HG02623 (cell line): ENCODE data around the gene GIMAP5.

Source experiments
- ATAC-seq: cut with Tn5 transposase; IDR thresholded peaks from one replicate; pipeline ENCODE4 v1.9.1; 2021; ENCODE audit warnings: moderate library complexity; ENCODE audit not compliant: unreplicated experiment

GIMAP5 gene

DNA sequence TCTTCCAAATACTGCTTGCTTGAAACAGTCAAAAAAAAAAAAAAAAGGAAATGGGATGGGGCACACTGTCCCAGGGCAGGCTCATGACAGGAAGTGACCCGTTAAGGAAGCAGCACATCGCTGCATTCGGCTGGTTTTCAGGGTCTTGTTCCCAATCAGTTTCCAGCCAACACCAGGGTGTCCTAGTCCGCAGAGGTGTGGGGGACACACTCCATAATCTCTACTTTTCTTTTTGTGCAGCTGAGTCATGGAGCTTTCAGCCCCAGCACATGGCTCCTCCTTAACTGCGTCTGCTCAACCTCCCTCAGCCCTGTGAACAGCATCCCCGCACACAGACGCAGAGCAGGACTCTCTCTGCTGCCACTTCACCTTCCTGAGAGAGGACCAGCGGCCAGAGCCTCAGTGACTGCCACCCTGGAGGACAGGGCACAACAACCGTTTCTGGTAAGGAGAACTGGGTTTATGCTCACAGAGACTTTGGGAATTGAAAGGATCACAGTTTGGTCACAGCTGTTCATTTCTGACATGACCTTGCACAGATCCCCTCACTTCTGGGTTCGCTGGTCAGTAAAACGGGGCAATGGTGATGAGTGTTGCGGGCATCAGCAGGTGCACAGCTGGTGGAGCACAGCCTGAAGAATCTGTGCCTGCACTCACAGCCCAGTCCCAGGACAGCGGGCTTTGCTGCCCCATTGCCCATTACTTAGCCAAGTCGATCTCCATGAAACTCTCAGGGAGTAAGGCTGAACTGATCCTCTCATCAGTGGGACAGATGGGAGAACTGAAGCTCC is at the start of gene GIMAP5:
Gene GIMAP5 (plus strand): TSS at position 154 of the 791 bp plus-strand sequence. CDS start 3,467 bp downstream, outside the sequence.
- no peak for ATAC-seq

DNA sequence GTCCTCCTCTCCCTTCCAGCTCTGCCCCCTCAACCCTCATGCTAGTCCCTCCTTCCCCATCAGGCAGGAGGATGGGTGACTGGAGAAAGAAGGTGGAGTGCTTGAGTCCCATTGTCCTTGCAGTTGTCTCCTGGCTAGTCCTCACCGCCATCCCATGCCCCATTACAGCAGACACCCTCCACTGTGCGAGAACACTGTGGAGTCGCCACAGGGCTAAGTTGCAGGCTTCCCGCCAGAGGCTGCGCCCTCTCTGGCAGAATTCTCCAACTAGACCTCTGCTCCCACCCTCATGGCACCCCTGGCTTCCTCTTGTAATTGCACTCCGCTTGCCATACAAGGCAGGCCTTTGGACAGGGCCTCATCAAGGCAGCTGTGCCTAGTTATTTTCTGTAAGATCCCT is 48.6 kb upstream of the GIMAP5 start:
- ATAC-seq: no peak

DNA sequence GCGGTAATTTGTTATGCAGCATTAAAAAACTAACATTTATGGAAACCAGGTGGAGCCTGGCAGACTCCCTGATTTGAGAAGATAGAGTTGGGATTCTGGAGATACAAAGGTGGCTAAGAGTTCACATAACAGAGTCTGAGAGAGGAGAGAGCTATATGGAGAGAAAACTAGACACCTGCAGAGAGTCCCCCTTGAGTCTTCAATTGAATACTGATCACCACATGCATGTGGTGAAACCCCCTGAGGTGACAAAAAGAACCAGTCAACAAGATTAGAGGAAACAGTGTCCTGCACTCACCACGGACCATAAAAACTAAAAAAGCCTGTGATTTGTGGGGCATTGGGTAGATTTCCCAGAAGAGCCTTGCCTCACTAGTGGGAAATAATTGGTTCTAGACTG is 41.6 kb upstream of the GIMAP5 start:
- no peak for ATAC-seq

DNA sequence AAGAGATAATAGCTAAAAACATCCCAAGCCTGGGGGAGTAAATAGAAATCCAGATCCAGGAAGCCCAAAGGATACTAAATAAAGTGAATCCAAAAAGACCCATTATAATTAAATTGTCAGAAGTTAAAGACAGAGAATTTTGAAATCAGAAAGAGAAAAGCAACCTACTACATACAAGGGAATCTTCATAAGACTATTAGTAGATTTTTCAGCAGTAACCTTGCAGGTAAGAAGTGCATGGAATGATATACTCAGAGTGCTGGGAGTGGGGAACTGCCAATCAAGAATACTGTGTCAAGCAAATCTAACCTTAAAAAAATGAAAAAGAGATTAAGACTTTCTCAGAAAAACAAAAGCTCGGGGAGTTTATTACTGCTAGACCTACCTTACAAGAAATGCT is 34.0 kb upstream of the GIMAP5 start:
- no peak for ATAC-seq

DNA sequence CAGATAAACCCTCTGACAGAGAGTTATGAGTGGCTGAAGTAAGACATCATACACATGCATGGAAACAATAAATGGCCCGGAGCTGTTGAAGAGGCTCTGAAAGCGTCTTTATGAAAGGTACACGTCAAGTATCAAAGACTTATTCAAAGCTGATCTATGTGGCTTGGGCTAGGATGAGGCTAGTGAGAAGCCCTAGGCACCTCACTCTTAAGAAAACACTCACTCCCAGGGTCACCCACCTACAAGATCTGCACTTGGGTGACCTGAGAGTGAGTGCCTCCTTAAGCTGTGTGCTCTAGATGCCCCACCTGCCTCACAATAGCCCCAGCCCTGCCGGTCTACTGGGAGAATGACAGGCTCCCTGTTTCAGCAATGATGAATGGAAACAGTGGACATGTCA is 21.9 kb upstream of the GIMAP5 start:
- ATAC-seq: no peak

DNA sequence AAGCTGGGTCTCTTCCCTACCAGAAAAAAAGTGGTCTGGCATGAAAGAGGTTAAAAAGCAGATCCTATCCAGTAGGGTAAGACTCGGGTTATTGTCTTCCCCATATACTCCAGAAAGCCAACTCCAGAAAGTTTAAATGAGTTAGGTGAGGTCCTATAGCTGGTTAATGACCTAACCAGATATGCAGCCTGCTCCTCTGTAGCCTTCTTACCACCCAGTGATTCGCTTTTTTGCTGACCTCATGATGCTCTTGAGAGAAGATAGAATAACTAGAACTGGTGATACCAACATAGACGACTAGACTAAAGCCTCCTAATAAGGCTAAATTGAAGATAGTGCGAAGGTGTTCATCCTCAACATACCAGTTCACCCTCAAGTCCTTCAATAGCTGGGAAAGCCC is 21.5 kb upstream of the GIMAP5 start:
- no peak for ATAC-seq

DNA sequence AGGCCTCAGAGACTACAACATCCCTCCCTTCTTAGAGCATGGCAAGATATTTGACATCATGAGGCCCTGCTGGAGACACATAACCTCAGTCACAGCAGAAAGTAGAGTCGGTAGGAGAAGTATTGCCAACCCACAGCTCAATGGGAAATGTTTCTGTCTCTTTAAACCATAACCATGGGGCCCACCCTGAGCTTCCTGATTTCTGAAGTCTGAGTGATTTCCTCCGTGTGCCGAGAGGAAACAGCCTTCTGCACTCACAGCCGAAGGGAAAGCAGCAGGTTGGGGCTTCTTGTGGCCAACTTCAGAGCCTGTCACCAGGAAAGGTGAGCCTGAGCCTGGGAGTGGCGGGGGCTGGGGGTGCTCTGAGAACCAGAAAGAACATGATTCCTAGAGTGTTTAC is 20.9 kb upstream of the GIMAP5 start, which contains the start of gene GIMAP1:
Gene GIMAP1 (plus strand): TSS at position 246 of the 400 bp plus-strand sequence. CDS start 2,435 bp downstream, outside the sequence.
- peak; percentile 70 for ATAC-seq

DNA sequence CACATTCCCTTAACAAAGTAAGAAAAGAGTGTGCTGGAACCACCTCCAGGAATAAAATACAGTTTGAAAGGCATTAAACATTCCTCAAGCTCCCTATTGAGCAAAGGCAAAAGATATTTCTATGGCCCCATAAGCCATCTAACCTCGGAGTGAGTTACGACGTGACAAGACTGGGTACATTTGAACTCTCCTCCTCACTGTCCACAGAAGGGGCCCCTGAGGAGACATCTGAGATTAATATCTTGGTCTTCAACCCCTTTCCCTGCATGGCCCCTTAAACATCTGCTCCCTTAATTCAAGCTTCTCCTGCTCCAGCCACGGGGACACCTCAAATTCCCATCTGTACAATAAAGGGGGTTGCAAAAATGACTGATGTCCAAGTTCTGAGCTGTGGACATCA is 20.3 kb upstream of the GIMAP5 start:
- ATAC-seq: no peak

DNA sequence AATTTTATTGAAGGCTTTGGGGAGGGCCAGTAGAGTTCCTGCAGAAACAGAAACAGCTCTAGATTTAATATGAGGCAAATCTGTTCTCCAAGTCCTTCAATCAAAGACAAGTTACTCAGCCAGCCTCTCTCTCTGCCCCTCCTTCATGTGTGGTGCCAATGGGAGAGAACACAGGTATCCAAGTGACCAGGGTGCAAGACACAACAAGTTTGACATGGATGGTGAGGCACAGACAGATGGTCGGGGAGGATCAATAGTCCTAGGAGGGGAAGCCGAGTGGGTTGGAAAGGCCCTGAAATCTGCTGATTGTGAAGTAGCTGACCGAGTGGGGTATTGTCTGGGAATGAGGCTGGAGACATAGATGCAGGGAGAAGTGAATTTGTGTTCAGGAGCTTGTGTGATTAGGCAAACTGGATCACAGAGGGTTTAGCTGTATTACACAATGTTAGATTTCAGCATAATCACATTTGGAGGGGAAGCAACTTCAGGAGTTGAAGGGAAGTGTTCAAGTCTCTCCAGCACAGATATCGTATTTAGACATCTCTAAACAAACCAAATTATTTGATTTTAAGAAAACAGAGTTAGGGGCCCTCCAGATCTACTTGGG is 19.3 kb upstream of the GIMAP5 start:
- no peak for ATAC-seq

DNA sequence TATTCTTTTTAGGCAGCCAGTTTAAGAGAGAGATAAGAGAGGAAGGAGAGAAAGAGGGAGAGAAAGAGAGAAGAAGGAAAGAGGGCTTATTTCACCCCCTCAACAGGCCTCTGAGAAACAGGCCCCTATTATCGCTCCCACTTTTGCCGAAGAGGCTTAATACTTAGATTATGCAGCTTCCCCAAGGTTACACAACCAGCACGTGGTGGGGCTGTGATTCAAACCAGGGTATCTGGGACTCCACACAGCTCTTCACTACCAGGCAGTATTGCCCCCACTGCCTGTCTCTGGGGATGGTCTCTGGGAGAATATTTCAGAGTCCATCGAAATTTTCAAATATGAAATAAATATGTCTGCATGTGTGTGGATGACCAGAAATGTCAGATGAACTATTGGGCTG is 17.8 kb upstream of the GIMAP5 start:
- ATAC-seq: no peak

DNA sequence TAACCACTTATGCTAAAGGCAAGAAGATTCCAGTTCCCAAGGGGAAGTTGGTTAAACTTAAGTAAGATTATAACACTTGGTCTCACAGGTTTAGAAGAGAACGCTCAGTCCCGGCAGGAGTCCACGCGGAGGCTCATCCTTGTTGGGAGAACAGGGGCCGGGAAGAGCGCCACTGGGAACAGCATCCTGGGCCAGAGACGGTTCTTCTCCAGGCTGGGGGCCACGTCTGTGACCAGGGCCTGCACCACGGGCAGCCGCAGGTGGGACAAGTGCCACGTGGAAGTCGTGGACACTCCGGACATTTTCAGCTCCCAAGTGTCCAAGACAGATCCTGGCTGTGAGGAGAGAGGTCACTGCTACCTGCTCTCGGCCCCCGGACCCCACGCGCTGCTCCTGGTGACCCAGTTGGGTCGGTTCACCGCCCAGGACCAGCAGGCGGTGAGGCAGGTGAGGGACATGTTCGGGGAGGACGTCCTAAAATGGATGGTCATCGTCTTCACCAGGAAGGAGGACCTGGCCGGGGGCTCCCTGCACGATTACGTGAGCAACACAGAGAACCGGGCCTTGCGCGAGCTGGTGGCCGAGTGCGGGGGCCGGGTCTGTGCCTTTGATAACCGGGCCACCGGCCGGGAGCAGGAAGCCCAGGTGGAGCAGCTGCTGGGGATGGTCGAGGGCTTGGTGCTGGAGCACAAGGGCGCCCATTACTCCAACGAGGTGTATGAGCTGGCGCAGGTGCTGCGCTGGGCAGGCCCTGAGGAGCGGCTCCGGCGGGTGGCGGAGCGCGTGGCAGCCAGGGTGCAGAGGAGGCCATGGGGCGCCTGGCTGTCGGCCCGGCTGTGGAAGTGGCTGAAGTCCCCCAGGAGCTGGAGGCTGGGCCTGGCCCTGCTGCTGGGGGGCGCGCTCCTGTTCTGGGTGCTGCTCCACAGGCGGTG is 17.0 kb upstream of the GIMAP5 start:
- ATAC-seq: no peak

DNA sequence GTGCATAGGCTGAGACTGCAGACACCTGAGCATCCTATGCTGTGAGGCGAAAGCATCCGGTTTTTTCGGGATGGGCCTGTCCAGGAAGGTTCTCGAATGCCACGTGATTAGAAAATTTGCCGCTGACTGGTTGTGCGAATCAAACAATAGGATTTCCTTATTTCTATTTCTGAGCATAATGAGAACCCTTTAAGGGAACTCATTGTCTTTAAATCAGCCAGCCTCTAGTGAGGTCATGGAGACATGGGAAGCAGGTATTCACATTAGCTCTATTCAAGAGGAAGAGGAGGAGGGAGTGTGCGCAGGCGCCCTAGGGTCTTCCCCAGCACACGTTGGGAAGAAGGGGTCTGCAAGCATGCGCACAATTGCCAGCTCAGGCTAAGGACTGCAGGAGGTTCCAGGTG is 15.2 kb upstream of the GIMAP5 start:
- no peak for ATAC-seq

DNA sequence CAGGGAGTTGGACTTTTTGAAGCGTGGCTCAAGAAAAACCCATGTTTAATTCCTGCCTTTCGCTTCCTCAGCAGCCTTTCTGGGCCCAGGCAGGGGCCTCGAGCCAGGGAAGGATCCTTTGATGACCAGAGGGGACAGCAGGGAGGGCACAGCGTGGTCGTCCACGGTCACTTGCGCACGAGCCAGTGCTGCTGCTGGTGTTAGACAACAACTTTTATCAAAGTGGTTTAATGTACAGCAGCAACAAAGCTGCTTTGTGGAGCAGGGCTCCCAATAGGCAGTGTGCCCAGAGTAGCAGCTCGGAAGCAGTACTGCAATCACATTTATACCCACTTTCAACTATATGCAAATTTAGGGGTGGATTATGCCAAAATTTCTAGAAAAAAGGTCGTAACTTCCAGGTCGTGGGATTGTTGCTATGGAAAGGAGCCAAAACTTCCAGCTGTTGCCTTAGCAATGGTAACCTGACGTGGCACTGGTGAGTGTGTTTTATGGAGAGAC is 14.7 kb upstream of the GIMAP5 start:
- ATAC-seq: no peak

DNA sequence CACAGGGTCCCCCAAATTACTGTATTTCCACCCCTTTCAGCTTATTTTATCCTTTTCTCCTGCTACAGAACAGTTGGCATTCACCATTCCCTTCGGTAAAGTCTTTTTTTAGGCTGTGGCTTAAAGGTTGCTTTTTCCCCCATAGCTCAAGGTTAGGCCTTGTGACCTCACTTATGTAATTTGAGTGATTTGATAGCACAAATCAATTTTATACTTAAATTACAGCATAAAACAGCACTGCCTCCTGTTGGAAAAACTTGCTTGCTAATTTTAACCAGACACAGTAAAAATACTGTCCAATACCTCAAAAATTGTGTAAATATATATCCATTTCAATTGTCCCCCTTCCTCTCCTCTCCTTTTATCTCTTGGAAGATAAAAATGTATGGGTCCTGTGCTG is 13.8 kb upstream of the GIMAP5 start:
- no peak for ATAC-seq

DNA sequence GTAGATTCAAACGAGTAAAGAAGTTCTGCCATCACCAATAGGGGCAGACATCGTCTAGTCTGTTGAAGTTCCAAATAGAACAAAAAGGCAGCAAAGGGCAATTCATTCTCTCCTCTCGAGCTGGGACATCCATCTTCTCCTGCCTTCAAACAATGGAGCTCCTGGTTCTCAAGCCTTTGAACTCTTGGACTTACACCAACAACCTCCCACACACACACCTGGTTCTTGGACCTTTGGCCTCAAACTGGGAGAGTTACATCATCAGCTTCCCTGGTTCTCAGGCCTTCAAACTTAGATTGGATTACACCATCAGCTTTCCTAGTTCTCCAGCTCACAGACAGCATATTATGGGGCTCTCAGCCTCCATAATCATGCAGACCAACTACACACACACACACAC is 9.8 kb upstream of the GIMAP5 start:
- ATAC-seq: no peak

DNA sequence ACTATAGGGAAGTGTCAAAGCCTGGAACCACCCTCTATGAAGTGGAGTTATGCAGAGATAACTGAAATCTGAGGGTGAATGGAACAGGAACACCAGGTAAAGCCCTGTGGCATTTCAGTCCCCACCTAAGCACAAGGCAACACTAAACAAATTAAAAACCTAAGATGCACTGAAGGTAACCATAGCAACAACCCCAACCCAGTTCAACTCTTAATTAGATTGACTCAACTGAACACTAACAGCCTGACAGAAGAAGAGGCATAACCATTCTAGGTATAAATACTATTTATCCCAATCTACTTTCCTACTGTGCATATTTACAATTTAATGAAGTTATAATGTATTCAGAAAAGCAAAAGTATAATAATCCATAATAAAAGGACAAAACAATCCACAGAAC is 9.2 kb upstream of the GIMAP5 start:
- ATAC-seq: no peak

DNA sequence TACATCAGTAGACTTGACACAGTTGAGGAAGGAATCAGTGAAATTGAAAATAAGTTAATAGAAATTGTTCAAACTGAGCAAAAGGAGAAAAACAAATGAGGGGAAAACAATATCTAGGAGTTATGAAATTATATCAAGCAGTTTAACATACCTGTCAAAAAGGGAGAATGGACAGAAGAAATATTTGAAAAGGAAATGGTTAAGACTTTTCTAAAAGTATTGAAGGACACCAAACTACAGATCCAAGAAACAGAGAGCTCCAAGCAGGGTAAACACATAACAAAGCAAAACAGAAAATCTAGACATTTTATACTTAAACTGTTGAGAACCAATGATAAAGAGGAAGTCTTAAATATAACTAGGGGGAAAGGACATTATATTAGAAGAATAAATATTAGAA is 8.6 kb upstream of the GIMAP5 start:
- ATAC-seq: no peak

DNA sequence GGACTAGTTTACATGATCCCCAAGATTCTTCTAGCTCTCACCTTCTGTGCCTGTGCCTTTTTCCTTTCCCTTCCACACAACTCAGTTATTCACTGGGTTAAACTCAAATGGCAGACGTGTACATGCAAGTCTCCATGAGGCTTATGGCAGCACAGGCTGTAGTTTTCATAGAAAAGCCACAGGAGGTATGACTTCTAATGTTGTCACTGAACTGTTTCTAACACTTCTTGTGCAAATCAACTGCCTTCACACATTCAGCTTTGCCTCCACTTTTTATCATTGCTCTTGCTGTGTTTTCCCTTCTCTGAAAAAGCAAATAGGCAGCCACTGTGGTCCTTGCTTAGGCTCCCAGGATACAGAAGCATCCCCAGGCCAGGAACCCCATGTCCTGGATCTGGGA is 5.3 kb upstream of the GIMAP5 start:
- no peak for ATAC-seq

DNA sequence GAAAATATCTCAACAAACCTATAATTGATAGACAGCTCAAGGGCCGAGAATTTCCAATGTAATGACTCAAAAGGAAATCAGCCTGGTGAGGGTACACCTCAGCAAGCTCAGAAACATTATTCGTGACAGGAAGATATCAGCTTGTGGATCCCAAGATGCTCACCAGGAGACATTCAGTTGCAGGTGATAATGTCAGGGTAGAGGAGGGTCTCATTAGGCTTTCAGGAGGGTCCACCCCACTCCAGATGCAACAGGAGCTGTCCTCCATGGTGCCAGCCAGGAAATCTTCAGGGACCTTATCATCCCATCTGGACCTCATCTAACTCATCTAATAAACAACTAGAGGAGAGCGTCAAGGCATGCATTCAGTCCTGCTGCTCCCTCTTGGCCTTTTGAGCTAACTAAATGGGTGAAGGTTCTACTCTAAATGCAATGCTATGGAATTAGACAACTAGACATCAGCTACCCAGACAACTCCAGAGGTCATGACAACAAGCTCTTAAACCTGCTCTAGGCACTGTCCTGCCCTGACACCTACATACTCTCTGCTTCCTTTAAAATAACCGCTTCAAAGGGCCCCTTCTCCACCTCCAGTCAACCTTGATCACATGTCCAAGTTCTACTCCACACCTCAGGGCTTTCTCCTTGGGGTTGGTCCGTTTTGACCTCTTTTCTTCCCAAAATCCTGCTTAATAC is 4.3 kb upstream of the GIMAP5 start:
- no peak for ATAC-seq

DNA sequence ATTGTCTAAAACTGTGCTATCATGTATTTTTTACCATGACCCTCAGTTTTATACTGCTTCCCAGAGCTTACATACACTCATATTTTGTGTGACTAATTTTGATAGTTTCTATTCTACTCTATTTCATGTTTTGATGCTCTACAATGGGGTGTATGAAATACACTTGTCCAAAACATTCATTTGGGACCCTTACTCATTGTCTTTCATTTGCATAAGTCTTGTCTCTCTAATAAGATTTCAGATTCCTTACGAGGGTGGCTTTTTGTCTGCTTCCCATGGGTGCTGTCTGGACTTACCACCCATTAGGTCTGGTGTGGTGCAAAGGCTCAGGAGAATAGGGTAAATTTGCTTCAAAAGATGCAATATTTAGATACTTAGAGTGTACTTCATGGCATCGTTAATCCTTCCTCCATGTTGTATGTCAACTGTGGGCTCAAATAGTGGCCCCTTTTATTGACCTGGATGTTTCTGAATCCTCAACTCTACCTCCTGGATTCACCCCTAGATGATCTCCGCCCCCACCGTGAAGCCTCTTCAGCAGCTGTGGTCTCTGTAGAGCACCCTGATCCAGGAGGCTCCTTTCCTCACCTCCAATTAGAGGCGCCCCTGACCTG is 3.6 kb upstream of the GIMAP5 start:
- ATAC-seq: no peak
